GM19193 (cell line): ENCODE measurements around the gene ARNT2.

Experiments
- POLR2A ChIP-seq: IDR thresholded peaks from 4 replicates; pipeline ENCODE4 v1.6.1; 2011; ENCODE audit not compliant: insufficient read depth, insufficient read length; ENCODE audit errors: extremely low read depth

Gene ARNT2

DNA sequence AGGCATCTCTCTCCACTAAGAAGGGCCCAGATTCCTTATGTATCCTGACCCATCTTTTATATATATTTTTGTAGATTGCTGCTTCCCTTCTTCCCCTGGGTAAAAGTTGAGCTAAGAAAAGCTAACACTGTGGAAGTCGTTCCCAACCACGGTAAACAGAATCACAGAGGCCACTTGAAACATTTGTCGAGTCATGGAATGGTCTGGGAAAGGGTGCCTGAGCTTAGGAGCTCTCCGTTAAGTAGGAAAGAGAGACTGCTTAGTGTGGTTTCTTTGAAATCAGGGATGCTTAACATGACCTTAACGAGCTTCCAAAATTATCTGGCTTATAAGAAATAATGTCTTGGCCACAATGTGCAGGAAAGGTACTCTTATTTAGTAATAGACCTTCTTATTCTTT is 45.6 kb downstream of the ARNT2 start:
- TF ChIP-seq POLR2A = no peak

GRCh38 chr15:80450811-80451321 is 46.7 kb downstream of the ARNT2 start:
- no peak for TF ChIP-seq POLR2A

- TF ChIP-seq POLR2A = no peak
These were observed 48.0 kb downstream of the ARNT2 start for GRCh38 chr15:80452166-80452565.

GRCh38 chr15:80455051-80455648 is 51.0 kb downstream of the ARNT2 start:
- no peak for TF ChIP-seq POLR2A

DNA sequence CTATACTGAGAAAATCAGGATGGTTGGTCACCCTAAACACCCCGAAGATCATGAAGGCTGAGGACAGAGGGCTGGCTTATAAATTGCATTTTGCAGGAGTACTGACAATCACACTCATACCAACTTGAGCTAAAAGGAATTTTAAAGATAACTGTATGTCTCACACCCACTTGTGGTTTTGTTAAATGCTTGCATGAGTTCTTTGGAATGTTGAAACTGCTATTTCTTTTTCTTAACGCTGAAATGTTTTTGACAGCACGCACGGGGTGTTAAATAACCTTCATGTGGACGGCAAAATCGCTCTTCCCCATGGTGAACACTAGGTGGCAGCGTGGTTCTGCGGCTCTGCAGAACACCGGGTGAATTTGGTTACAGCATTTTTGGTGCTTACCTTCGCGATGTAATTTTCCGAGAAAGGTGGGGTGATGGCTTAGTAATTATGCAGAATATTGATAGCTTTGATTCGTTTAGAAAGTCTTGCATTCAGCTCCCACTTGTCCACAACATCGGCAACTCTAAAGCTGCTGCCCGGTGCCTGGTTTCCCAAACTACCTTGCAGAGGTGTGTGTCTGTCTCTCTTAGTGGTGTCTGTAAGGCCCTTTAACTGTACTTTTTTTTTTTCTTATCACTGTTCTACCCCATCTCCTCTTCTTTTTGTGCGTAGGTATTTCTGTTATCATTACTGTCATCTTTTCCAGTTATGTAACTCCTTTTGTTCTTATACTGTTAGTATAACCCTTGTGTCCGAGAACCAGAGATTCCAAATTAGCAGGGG is 51.7 kb downstream of the ARNT2 start:
- no peak for TF ChIP-seq POLR2A

GRCh38 chr15:80456517-80457492 is 52.6 kb downstream of the ARNT2 start:
- TF ChIP-seq POLR2A = no peak

- TF ChIP-seq POLR2A = no peak
These were observed 53.7 kb downstream of the ARNT2 start for GRCh38 chr15:80457896-80458295.

DNA sequence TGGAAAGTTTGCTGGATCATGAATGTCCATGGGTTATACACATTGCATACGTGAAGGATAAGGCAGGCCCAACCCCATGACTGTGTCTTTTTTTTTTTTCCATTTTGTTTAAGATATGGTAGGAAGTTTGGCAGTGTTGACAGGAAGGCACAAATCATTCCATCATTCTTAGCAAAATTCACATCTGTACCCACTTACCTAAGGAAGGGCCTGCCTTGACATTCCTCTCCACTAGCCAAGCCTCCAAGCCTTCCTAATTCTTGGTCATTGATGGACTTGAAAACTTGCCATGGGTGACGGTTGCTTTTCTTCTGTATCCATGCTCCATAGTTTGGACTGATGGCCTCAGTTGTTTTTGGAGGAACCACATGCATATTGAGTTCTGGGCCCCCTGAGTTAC is 54.4 kb downstream of the ARNT2 start:
- TF ChIP-seq POLR2A = no peak

- TF ChIP-seq POLR2A = no peak
These were observed 55.2 kb downstream of the ARNT2 start for GRCh38 chr15:80459380-80459779.

- no peak for TF ChIP-seq POLR2A
These were observed 55.6 kb downstream of the ARNT2 start for GRCh38 chr15:80459818-80460217.

- TF ChIP-seq POLR2A = no peak
These were observed 57.3 kb downstream of the ARNT2 start for GRCh38 chr15:80461356-80462095.

DNA sequence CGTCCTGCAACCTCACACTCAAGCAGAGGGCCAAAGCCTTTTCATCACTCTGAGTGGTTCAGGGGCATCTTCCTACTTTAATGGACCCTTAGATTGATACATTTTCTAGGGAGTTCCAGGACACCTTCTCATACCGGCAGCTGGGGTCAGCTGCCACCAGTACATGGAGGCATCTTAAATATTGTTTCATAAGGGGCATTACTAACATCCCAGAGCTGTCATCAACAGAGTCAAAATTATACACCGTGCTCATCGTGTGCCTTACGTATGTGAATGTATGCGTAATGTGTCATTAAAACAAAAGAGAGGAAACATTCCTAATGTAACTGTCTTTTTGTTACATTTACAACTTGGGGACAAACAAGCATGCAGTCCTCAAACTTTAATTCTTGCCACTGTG is 57.9 kb downstream of the ARNT2 start:
- no peak for TF ChIP-seq POLR2A

GRCh38 chr15:80462836-80463512 is 58.8 kb downstream of the ARNT2 start:
- TF ChIP-seq POLR2A = no peak
